Measurements from ENCODE around the gene SLC8B1.

SLC8B1 gene

GRCh38 chr12:113302886-113303640 is 31.8 kb downstream of the SLC8B1 start:
- no peak overlapping the region for H3K4me3 ChIP-seq (replicated peaks in 1 of 2; ENCODE audit: low read depth in 2 of 2, low read length in 2 of 2)
- TF ChIP-seq CTCF (IDR thresholded peaks at IDR 0.05; ENCODE audit: low read depth, low read length): no peak
- DNase-seq (ENCODE audit: low read depth in 2 of 2): no peak

- no peak for DNase-seq (ENCODE audit: low read depth in 2 of 2)
- TF ChIP-seq CTCF (IDR thresholded peaks at IDR 0.05; ENCODE audit: low read depth, low read length): no peak
- no peak overlapping the region for H3K4me3 ChIP-seq (replicated peaks in 1 of 2; ENCODE audit: low read depth in 2 of 2, low read length in 2 of 2)
These were observed 32.4 kb downstream of the SLC8B1 start for GRCh38 chr12:113302466-113302865.

GRCh38 chr12:113301811-113302210 is 33.1 kb downstream of the SLC8B1 start:
- TF ChIP-seq CTCF (IDR thresholded peaks at IDR 0.05; ENCODE audit: low read depth, low read length): no peak
- no peak overlapping the region for H3K4me3 ChIP-seq (replicated peaks in 1 of 2; ENCODE audit: low read depth in 2 of 2, low read length in 2 of 2)
- DNase-seq (ENCODE audit: low read depth in 2 of 2): no peak

- DNase-seq (ENCODE audit: low read depth in 2 of 2): peak; percentile 84 to 88
These were observed 35.2 kb downstream of the SLC8B1 start for GRCh38 chr12:113299619-113300237.

GRCh38 chr12:113298861-113299545 is 35.9 kb downstream of the SLC8B1 start:
- H3K4me3 ChIP-seq (replicated peaks in 1 of 2; ENCODE audit: low read depth in 2 of 2, low read length in 2 of 2): no peak overlapping the region
- no peak for TF ChIP-seq CTCF (IDR thresholded peaks at IDR 0.05; ENCODE audit: low read depth, low read length)
- peak in 1 of 2 donors; percentile 23 for DNase-seq (ENCODE audit: low read depth in 2 of 2)

More at GRCh38 chr12:113299619-113300237, 35.2 kb downstream of the SLC8B1 start:
- TF ChIP-seq CTCF (IDR thresholded peaks at IDR 0.05; ENCODE audit: low read depth, low read length): no peak
- H3K4me3 ChIP-seq (replicated peaks in 1 of 2; ENCODE audit: low read depth in 2 of 2, low read length in 2 of 2): no peak overlapping the region

- H3K4me3 ChIP-seq (replicated peaks in 1 of 2; ENCODE audit: low read depth in 2 of 2, low read length in 2 of 2): no peak overlapping the region
- DNase-seq (ENCODE audit: low read depth in 2 of 2): no peak
- TF ChIP-seq CTCF (IDR thresholded peaks at IDR 0.05; ENCODE audit: low read depth, low read length): no peak
These were observed 36.5 kb downstream of the SLC8B1 start for GRCh38 chr12:113298472-113298817.

Measured in cardiac fibroblast (primary cell).